ENCODE results near the gene PDZRN3. TPM values are rescaled to one million over a fixed set of nuclear protein-coding genes. Genes with fewer than 3 reads are reported as not detected.

PDZRN3 gene
- polyA plus RNA-seq (ENCODE audit: insufficient read length in 12 of 12): 100 to 1,000 TPM in 1 of 12 donors, 10 to 100 TPM in 10, not detected in 1; 71.1 to 111 (median 87.2) TPM
- long read RNA-seq, donor 1, full-length matches to known transcripts: 3 of 3 reads
- long read RNA-seq, donor 1, partial matches to known transcripts: 0 of 3 reads
- long read RNA-seq, donor 1, other reads (novel, unspliced or antisense): 0 of 3 reads
- long read RNA-seq, donor 2, full-length matches to known transcripts: 20 of 20 reads
- long read RNA-seq, donor 2, partial matches to known transcripts: 0 of 20 reads
- long read RNA-seq, donor 2, other reads (novel, unspliced or antisense): 0 of 20 reads
- long read RNA-seq, donor 3, full-length matches to known transcripts: 12 of 12 reads
- long read RNA-seq, donor 3, partial matches to known transcripts: 0 of 12 reads
- long read RNA-seq, donor 3, other reads (novel, unspliced or antisense): 0 of 12 reads
- long read RNA-seq, donor 4, full-length matches to known transcripts: 9 of 9 reads
- long read RNA-seq, donor 4, partial matches to known transcripts: 0 of 9 reads
- long read RNA-seq, donor 4, other reads (novel, unspliced or antisense): 0 of 9 reads
- long read RNA-seq, donor 5, full-length matches to known transcripts: 18 of 24 reads
- long read RNA-seq, donor 5, partial matches to known transcripts: 0 of 24 reads
- long read RNA-seq, donor 5, other reads (novel, unspliced or antisense): 6 of 24 reads
- long read RNA-seq, donor 6, full-length matches to known transcripts: 7 of 7 reads
- long read RNA-seq, donor 6, partial matches to known transcripts: 0 of 7 reads
- long read RNA-seq, donor 6, other reads (novel, unspliced or antisense): 0 of 7 reads
- long read RNA-seq, donor 7, full-length matches to known transcripts: 5 of 5 reads
- long read RNA-seq, donor 7, partial matches to known transcripts: 0 of 5 reads
- long read RNA-seq, donor 7, other reads (novel, unspliced or antisense): 0 of 5 reads
- long read RNA-seq, donor 8, full-length matches to known transcripts: 23 of 30 reads
- long read RNA-seq, donor 8, partial matches to known transcripts: 7 of 30 reads
- long read RNA-seq, donor 8, other reads (novel, unspliced or antisense): 0 of 30 reads
- long read RNA-seq, donor 9, full-length matches to known transcripts: 5 of 5 reads
- long read RNA-seq, donor 9, partial matches to known transcripts: 0 of 5 reads
- long read RNA-seq, donor 9, other reads (novel, unspliced or antisense): 0 of 5 reads
- long read RNA-seq, donor 10, full-length matches to known transcripts: 19 of 34 reads
- long read RNA-seq, donor 10, partial matches to known transcripts: 15 of 34 reads
- long read RNA-seq, donor 10, other reads (novel, unspliced or antisense): 0 of 34 reads
- long read RNA-seq, donor 11, full-length matches to known transcripts: 16 of 16 reads
- long read RNA-seq, donor 11, partial matches to known transcripts: 0 of 16 reads
- long read RNA-seq, donor 11, other reads (novel, unspliced or antisense): 0 of 16 reads

- DNase-seq: peak; percentile 92
Measured at GRCh38 chr3:73624821-73625665, at the start of gene PDZRN3. PDZRN3 (minus strand) TSS chr3:73624941.

- DNase-seq: no peak
Measured at GRCh38 chr3:73674280-73674679, 49.5 kb upstream of the PDZRN3 start.

GRCh38 chr3:73669260-73669659 lies 44.5 kb upstream of the PDZRN3 start:
- DNase-seq: no peak

- no peak for DNase-seq
Measured at GRCh38 chr3:73668391-73668790, 43.6 kb upstream of the PDZRN3 start.

GRCh38 chr3:73667889-73668288 lies 43.1 kb upstream of the PDZRN3 start:
- DNase-seq: no peak

GRCh38 chr3:73665286-73665685 lies 40.5 kb upstream of the PDZRN3 start:
- DNase-seq: no peak

- no peak for DNase-seq
Measured at GRCh38 chr3:73664389-73664788, 39.6 kb upstream of the PDZRN3 start.

GRCh38 chr3:73663495-73663894 lies 38.8 kb upstream of the PDZRN3 start:
- no peak for DNase-seq

- DNase-seq: no peak
Measured at GRCh38 chr3:73661265-73661664, 36.5 kb upstream of the PDZRN3 start.

GRCh38 chr3:73658227-73658626 lies 33.5 kb upstream of the PDZRN3 start:
- no peak for DNase-seq

GRCh38 chr3:73657186-73657585 lies 32.4 kb upstream of the PDZRN3 start:
- DNase-seq: no peak

GRCh38 chr3:73656241-73656890 lies 31.6 kb upstream of the PDZRN3 start:
- no peak for DNase-seq

- DNase-seq: no peak
Measured at GRCh38 chr3:73655197-73655596, 30.5 kb upstream of the PDZRN3 start.

GRCh38 chr3:73653877-73654276 lies 29.1 kb upstream of the PDZRN3 start:
- no peak for DNase-seq

GRCh38 chr3:73653351-73653750 lies 28.6 kb upstream of the PDZRN3 start:
- DNase-seq: no peak

- DNase-seq: no peak
Measured at GRCh38 chr3:73652896-73653295, 28.2 kb upstream of the PDZRN3 start.

- no peak for DNase-seq
Measured at GRCh38 chr3:73637042-73637441, 12.3 kb upstream of the PDZRN3 start.

- DNase-seq: no peak
Measured at GRCh38 chr3:73635254-73635653, 10.5 kb upstream of the PDZRN3 start.

GRCh38 chr3:73633916-73634344 lies 9.2 kb upstream of the PDZRN3 start:
- DNase-seq: no peak

GRCh38 chr3:73633453-73633852 lies 8.7 kb upstream of the PDZRN3 start:
- no peak for DNase-seq

All from muscle of arm (tissue), 14 donors.